ENCODE measurements around the gene MYO1C. TPM values are rescaled to one million over a fixed set of nuclear protein-coding genes. Genes with fewer than 3 reads are reported as not detected.

MYO1C gene
- total RNA-seq, 1 experiment from 2014 or later, result 94.1 TPM

Other genes starting within 250 kb of the MYO1C start
- gene BHLHA9, start 222.2 kb downstream of the MYO1C start, total RNA-seq (2014; rRNA removed; shearing (Covaris generic)), result not detected in 2 replicates
- gene TRARG1, start 213.0 kb downstream of the MYO1C start, total RNA-seq (2014; rRNA removed; shearing (Covaris generic)), result 0.17 TPM in 1 of 2 replicates, not detected in the other
- gene YWHAE, start 92.5 kb downstream of the MYO1C start, total RNA-seq (2014; rRNA removed; shearing (Covaris generic)), result 293 and 311 TPM in 2 replicates
- 62.8 and 92.7 TPM in 2 replicates for gene CRK, start 36.5 kb downstream of the MYO1C start, total RNA-seq (2014; rRNA removed; shearing (Covaris generic))
- 13.6 and 16.4 TPM in 2 replicates for gene INPP5K, start 23.9 kb upstream of the MYO1C start, total RNA-seq (2014; rRNA removed; shearing (Covaris generic))
- gene PITPNA, start 70.1 kb upstream of the MYO1C start, total RNA-seq (2014; rRNA removed; shearing (Covaris generic)), result 42.1 and 95.3 TPM in 2 replicates
- 22.1 and 39.7 TPM in 2 replicates for gene SLC43A2, start 136.1 kb upstream of the MYO1C start, total RNA-seq (2014; rRNA removed; shearing (Covaris generic))
- 0.71 and 3.4 TPM in 2 replicates for gene SCARF1, start 153.0 kb upstream of the MYO1C start, total RNA-seq (2014; rRNA removed; shearing (Covaris generic))
- gene RILP, start 157.2 kb upstream of the MYO1C start, total RNA-seq (2014; rRNA removed; shearing (Covaris generic)), result 9.5 and 36.1 TPM in 2 replicates
- 157 and 202 TPM in 2 replicates for gene PRPF8, start 192.2 kb upstream of the MYO1C start, total RNA-seq (2014; rRNA removed; shearing (Covaris generic))
- gene TLCD2, start 217.7 kb upstream of the MYO1C start, total RNA-seq (2014; rRNA removed; shearing (Covaris generic)), result 1.2 TPM in 2 replicates
- 25.0 and 29.9 TPM in 2 replicates for gene WDR81, start 232.0 kb upstream of the MYO1C start, total RNA-seq (2014; rRNA removed; shearing (Covaris generic))

Measured in G401 (cell line).